BE2C (cell line): ENCODE measurements around the gene CYP2R1.

Source experiments
- DNase-seq: peaks from one replicate; pipeline ENCODE4 v3.0.0-alpha.2; 2020
- H3K27me3 ChIP-seq: fragments of 250-450 bp; sonication (Bioruptor Pico); 2 replicates; pipeline ENCODE4 v1.5.1; 2020; ENCODE audit warnings: mild to moderate bottlenecking
- H3K36me3 ChIP-seq: fragments of 250-450 bp; sonication (Bioruptor Pico); 2 replicates; pipeline ENCODE4 v1.5.1; 2020; ENCODE audit warnings: mild to moderate bottlenecking
- H3K4me1 ChIP-seq: fragments of 250-450 bp; sonication (Bioruptor Pico); 2 replicates; pipeline ENCODE4 v1.5.1; 2020
- H3K4me3 ChIP-seq: 2 replicates; pipeline ENCODE4 v1.5.1; 2011; ENCODE audit warnings: low read depth, low read length
- H3K9me3 ChIP-seq: fragments of 250-450 bp; sonication (Bioruptor Pico); 2 replicates; pipeline ENCODE4 v1.5.1; 2020
- CTCF ChIP-seq: IDR thresholded peaks from 2 replicates; pipeline ENCODE4 v1.5.1; 2012; ENCODE audit warnings: mild to moderate bottlenecking, low read depth, low read length

CYP2R1 gene

GRCh38 chr11:14898355-14898754 lies 6.3 kb upstream of the CYP2R1 start:
- H3K4me1 ChIP-seq, result no peaks in the 10 kb centered on the region
- no peak for DNase-seq
- H3K36me3 ChIP-seq, result no peaks in the 10 kb centered on the region
- H3K9me3 ChIP-seq, result no peaks in the 10 kb centered on the region
- no peaks in the 10 kb centered on the region for H3K27me3 ChIP-seq
- no peak for TF ChIP-seq CTCF
- H3K4me3 ChIP-seq, result no peak overlapping the region

- Histone ChIP-seq H3K4me1 (no peaks in the 10 kb centered on the region), H3K36me3 (no peaks in the 10 kb centered on the region), H3K4me3 (no peak overlapping the region), H3K27me3 (no peaks in the 10 kb centered on the region), H3K9me3 (no peaks in the 10 kb centered on the region)
- DNase-seq, result no peak
- no peak for TF ChIP-seq CTCF
Observed at GRCh38 chr11:14894657-14895598, 2.9 kb upstream of the CYP2R1 start.

- H3K4me3 ChIP-seq, result peak overlapping the region; percentile 35
- no peaks in the 10 kb centered on the region for H3K9me3 ChIP-seq
- no peak for TF ChIP-seq CTCF
- H3K4me1 ChIP-seq, result no peaks in the 10 kb centered on the region
- H3K27me3 ChIP-seq, result no peaks in the 10 kb centered on the region
- no peaks in the 10 kb centered on the region for H3K36me3 ChIP-seq
- no peak for DNase-seq
Observed at GRCh38 chr11:14892577-14892976, 546 bp upstream of the CYP2R1 start.

GRCh38 chr11:14891143-14892035 lies 642 bp downstream of the CYP2R1 start:
- Histone ChIP-seq H3K4me3 (peak overlapping the region; percentile 71), H3K27me3 (no peaks in the 10 kb centered on the region), H3K9me3 (no peaks in the 10 kb centered on the region), H3K36me3 (no peaks in the 10 kb centered on the region), H3K4me1 (no peaks in the 10 kb centered on the region)
- DNase-seq, result peak; percentile 79
- no peak for TF ChIP-seq CTCF

GRCh38 chr11:14886513-14886912 lies 5.5 kb downstream of the CYP2R1 start:
- H3K9me3 ChIP-seq, result no peaks in the 10 kb centered on the region

More at GRCh38 chr11:14886513-14886912, 5.5 kb downstream of the CYP2R1 start:
- H3K27me3 ChIP-seq, result no peaks in the 10 kb centered on the region
- TF ChIP-seq CTCF, result no peak
- no peak overlapping the region for H3K4me3 ChIP-seq
- H3K36me3 ChIP-seq, result no peaks in the 10 kb centered on the region
- no peak for DNase-seq
- H3K4me1 ChIP-seq, result no peaks in the 10 kb centered on the region
